Measurements from ENCODE around the gene IFNAR1.

- TF ChIP-seq POLR2AphosphoS5 (IDR thresholded peaks at IDR 0.05; ENCODE audit: low read depth, low read length) (no peak), REST (IDR thresholded peaks at IDR 0.05; ENCODE audit: insufficient read depth in 1 of 2, low read depth in 2 of 2, low read length in 2 of 2) (no peak), TAF1 (IDR thresholded peaks at IDR 0.05; ENCODE audit: borderline replicate concordance, insufficient read depth, low read length) (no peak)
Observed at GRCh38 chr21:33334824-33335223, 10.1 kb downstream of the IFNAR1 start.
